CD4-positive, alpha-beta T cell (primary cell): Measurements from ENCODE around the gene TGFBR2. TPM values are rescaled to one million over a fixed set of nuclear protein-coding genes. Genes with fewer than 3 reads are reported as not detected.
A peak's percentile ranks its signal among the peaks of the same experiment; 100 is the strongest.

ENCODE experiments used
- ATAC-seq: fragments of 200-7000 bp; cut with Tn5 transposase; one replicate; pipeline ENCODE4 v1.10.0; 2022; ENCODE audit warnings: mild to moderate bottlenecking; ENCODE audit not compliant: poor library complexity
- CTCF ChIA-PET: fragments of 350-600 bp; sonication (Branson Sonifier 250); formaldehyde crosslinking; loops from one replicate; lab custom pipeline; 2021; ENCODE audit warnings: antibody characterized with exemption, inconsistent platforms; lab: Charles Lee
- POLR2A ChIA-PET: fragments of 350-600 bp; sonication (Branson Sonifier 250); formaldehyde crosslinking; loops from one replicate; lab custom pipeline; 2021; ENCODE audit warnings: antibody characterized with exemption, inconsistent platforms; lab: Charles Lee
- DNase-seq, 14 experiments: peaks; one replicate each; pipeline ENCODE4 v3.0.0-alpha.2; 2013 to 2020; ENCODE audit warnings: mixed read lengths in 2 of 14
- H3K27ac ChIP-seq, 2 donors: one replicate each; pipeline versions ENCODE4 v1.5.1 to v1.7.0; 2013; ENCODE audit warnings: low read length in 2 of 2, low read depth in 1 of 2, mild to moderate bottlenecking in 1 of 2
- H3K27me3 ChIP-seq, 2 experiments: 1 replicate in 1 of 2; 2 replicates in 1 of 2; pipeline versions ENCODE4 v1.6.1 to v1.7.0; 2013; ENCODE audit warnings: low read length in 2 of 2, control low read depth in 1 of 2, mild to moderate bottlenecking in 1 of 2, moderate library complexity in 1 of 2; ENCODE audit not compliant: insufficient read depth in 2 of 2, control insufficient read depth in 1 of 2
- H3K36me3 ChIP-seq: one replicate; pipeline ENCODE4 v1.6.1; 2013; ENCODE audit warnings: low read length, control low read depth; ENCODE audit not compliant: insufficient read depth
- H3K4me1 ChIP-seq: one replicate; pipeline ENCODE4 v1.6.1; 2013; ENCODE audit warnings: low read length, control low read depth; ENCODE audit not compliant: insufficient read depth
- H3K4me3 ChIP-seq: one replicate; pipeline ENCODE4 v1.5.1; 2013; ENCODE audit warnings: mild to moderate bottlenecking, low read length, moderate library complexity
- H3K9me3 ChIP-seq, 2 experiments: 1 replicate in 1 of 2; 2 replicates in 1 of 2; pipeline versions ENCODE4 v1.6.1 to v1.7.0; 2013; ENCODE audit warnings: low read length in 2 of 2, mild to moderate bottlenecking in 2 of 2, control low read depth in 1 of 2, moderate library complexity in 1 of 2; ENCODE audit not compliant: control insufficient read depth in 1 of 2, insufficient read depth in 1 of 2
- H3K27ac Mint-ChIP-seq: one replicate; pipeline ENCODE4 v1.8.0; 2020; ENCODE audit warnings: mixed read lengths
- H3K27me3 Mint-ChIP-seq: one replicate; pipeline ENCODE4 v1.8.0; 2021; ENCODE audit warnings: mixed read lengths
- H3K36me3 Mint-ChIP-seq: one replicate; pipeline ENCODE4 v1.8.0; 2021; ENCODE audit warnings: low read depth, mixed read lengths
- H3K4me1 Mint-ChIP-seq: one replicate; pipeline ENCODE4 v1.8.0; 2021; ENCODE audit warnings: low read depth, mixed read lengths
- H3K4me3 Mint-ChIP-seq: one replicate; pipeline ENCODE4 v1.8.0; 2020; ENCODE audit warnings: mild to moderate bottlenecking, mixed read lengths
- H3K9me3 Mint-ChIP-seq: one replicate; pipeline ENCODE4 v1.8.0; 2020; ENCODE audit warnings: mixed read lengths
- intact Hi-C, 2 experiments: fragments of 100-400 bp; cut with DNase I in 1 of 2; cut with micrococcal nuclease in 1 of 2; formaldehyde crosslinking; loops; one replicate each; pipeline versions ENCODE4 v1.15.1 to v1.9.0; 2023 to 2025; cut with DNase I, micrococcal nuclease
- total RNA-seq, 174 experiments: library from RNA in 2 of 174; stranded (reverse) in 2 of 174; gene quantifications; one replicate each; pipeline ENCODE4 v1.2.3 and lab custom pipeline; 2021 to 2026
- TF ChIP-seq, protein P1 (sequence below): fragments of 200-600 bp; IDR thresholded peaks from one replicate; pipeline ENCODE4 v1.8.0; 2022; ENCODE audit warnings: antibody characterized with exemption, mild to moderate bottlenecking

The TGFBR2 gene
- total RNA-seq, 2 experiments from 2014 or later: 203 to 205 TPM

DNA sequence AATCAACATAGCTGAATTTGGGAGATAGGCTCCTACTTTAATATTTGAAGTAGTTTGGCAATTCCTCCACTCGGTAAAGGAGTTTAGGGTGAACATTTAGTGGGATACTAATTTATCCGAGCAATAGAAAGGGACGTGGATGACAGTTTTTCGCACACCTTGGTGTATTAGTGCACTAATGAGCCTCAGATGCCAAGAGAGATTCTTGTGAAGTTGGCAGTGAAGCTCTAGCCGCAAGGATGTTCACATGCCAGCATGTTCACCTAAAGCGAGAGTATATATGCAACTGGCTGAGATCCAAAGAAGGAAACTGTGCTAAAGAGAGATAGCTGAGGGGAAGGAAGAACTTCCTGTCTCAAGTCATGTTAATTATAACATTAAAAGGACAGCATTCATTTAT, 58.5 kb downstream of the TGFBR2 start:
- ATAC-seq (peak; percentile 64), DNase-seq (peak in 5 of 14 experiments; percentile 28 to 82 (median 76))
- POLR2A ChIA-PET: interaction anchor here (0.7 to 7.1 kb wide), 21 partner anchors 8 to 310 kb away, joined by 3 to 107 read pairs (median 5); partner anchors contain the start of gene TGFBR2
- peak overlapping the region; percentile 96 for H3K27ac Mint-ChIP-seq
- Histone ChIP-seq H3K27ac (peak overlapping the region; percentile 50 to 73), H3K4me1 (peaks cover 69% of the 10 kb centered on the region), H3K36me3 (peaks cover 42% of the 10 kb centered on the region), H3K4me3 (peak overlapping the region; percentile 13), H3K9me3 (no peaks in the 10 kb centered on the region), H3K27me3 (no peaks in the 10 kb centered on the region)
- H3K4me1 Mint-ChIP-seq: peaks cover 93% of the 10 kb centered on the region
- no peaks in the 10 kb centered on the region for H3K27me3 Mint-ChIP-seq
- CTCF ChIA-PET: interaction anchor here (1.4 to 2.9 kb wide), 4 partner anchors 21 to 59 kb away, joined by 3 to 9 read pairs (median 4); partner anchors contain the start of gene TGFBR2
- intact Hi-C loops: loop anchor here in 1 of 2 experiments (1.0 kb wide), 1 partner anchor 10 kb away; no protein-coding TSS in a partner anchor
- H3K9me3 Mint-ChIP-seq: no peaks in the 10 kb centered on the region
- peaks cover 77% of the 10 kb centered on the region for H3K36me3 Mint-ChIP-seq
- peak overlapping the region; percentile 22 for H3K4me3 Mint-ChIP-seq
- TF ChIP-seq, protein P1, sequence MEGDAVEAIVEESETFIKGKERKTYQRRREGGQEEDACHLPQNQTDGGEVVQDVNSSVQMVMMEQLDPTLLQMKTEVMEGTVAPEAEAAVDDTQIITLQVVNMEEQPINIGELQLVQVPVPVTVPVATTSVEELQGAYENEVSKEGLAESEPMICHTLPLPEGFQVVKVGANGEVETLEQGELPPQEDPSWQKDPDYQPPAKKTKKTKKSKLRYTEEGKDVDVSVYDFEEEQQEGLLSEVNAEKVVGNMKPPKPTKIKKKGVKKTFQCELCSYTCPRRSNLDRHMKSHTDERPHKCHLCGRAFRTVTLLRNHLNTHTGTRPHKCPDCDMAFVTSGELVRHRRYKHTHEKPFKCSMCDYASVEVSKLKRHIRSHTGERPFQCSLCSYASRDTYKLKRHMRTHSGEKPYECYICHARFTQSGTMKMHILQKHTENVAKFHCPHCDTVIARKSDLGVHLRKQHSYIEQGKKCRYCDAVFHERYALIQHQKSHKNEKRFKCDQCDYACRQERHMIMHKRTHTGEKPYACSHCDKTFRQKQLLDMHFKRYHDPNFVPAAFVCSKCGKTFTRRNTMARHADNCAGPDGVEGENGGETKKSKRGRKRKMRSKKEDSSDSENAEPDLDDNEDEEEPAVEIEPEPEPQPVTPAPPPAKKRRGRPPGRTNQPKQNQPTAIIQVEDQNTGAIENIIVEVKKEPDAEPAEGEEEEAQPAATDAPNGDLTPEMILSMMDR: no peak

DNA sequence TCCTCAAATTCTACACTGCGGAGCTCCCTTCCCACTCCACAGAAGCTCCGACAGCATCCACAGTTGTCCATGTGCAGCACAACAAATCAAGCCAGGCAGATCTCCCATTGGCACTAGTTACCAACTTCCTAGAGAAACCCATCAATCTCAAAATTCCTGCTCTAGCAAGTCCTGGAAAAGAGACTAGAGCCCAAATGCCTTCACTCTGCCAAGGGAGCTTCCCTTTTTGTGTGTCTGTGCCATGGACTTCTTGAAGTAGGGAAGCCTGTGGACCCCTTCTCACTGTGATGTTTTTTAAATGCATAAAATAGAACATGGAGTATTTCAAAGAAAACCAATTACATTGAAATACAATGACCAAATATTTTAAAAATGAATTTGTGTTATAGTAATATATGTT, 59.1 kb downstream of the TGFBR2 start:
- peaks cover 67% of the 10 kb centered on the region for H3K4me1 ChIP-seq
- peak overlapping the region; percentile 22 for H3K4me3 Mint-ChIP-seq
- H3K36me3 ChIP-seq: peaks cover 43% of the 10 kb centered on the region
- no peak overlapping the region for H3K4me3 ChIP-seq
- intact Hi-C loops: no loop called here
- no peaks in the 10 kb centered on the region for H3K9me3 Mint-ChIP-seq
- CTCF ChIA-PET: interaction anchor here (1.1 to 2.9 kb wide), 4 partner anchors 22 to 59 kb away, joined by 3 to 9 read pairs (median 4); partner anchors contain the start of gene TGFBR2
- peaks cover 98% of the 10 kb centered on the region for H3K4me1 Mint-ChIP-seq
- H3K27me3 Mint-ChIP-seq: no peaks in the 10 kb centered on the region
- peak overlapping the region; percentile 96 for H3K27ac Mint-ChIP-seq
- no peak for ATAC-seq
- POLR2A ChIA-PET: interaction anchor here (0.7 to 7.1 kb wide), 22 partner anchors 8 to 311 kb away, joined by 3 to 107 read pairs (median 8); partner anchors contain the start of gene TGFBR2
- no peaks in the 10 kb centered on the region for H3K27me3 ChIP-seq
- TF ChIP-seq, protein P1: no peak
- no peaks in the 10 kb centered on the region for H3K9me3 ChIP-seq
- H3K27ac ChIP-seq: peak overlapping the region; percentile 50 to 73
- H3K36me3 Mint-ChIP-seq: peaks cover 82% of the 10 kb centered on the region
- DNase-seq: no peak

DNA sequence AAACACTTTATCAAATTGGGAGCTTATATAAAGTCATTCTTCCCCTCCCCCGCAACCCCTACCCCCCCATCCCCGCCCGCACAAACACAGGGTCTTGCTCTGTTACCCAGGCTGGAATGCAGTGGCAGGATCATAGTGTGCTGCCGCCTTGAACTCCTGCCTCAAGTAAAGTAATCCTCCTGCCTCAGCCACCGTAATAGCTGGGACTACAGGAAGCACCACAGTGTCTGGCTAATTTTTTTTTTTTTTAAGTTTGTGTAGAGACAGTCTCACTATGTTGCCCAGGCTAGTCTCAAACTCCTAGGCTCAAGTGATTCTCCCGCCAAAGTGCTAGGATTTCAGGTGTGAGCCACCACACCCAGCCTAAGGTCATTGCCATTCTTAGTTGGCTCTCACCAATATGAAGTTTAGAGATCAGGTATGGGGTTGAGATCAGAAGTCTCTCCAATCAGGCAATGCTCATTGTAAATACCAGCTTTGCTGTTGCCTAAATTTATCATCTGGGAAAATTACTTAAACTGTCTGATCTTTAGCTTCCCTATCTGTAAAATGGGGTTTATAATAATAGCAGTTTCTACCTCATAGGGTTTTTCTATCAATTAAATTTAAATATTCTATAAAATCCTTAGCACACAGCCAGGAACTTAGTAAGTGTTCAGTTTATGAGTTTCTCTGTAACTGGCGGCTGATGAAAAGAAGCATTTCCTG, 60.3 kb downstream of the TGFBR2 start:
- TF ChIP-seq, protein P1: no peak
- Histone ChIP-seq H3K27me3 (no peaks in the 10 kb centered on the region), H3K4me3 (no peak overlapping the region), H3K9me3 (no peaks in the 10 kb centered on the region), H3K36me3 (peaks cover 45% of the 10 kb centered on the region), H3K4me1 (peaks cover 59% of the 10 kb centered on the region), H3K27ac (peak overlapping the region; percentile 46 to 71)
- Mint-ChIP-seq H3K27ac (peak overlapping the region; percentile 86), H3K4me3 (peak overlapping the region; percentile 66), H3K27me3 (no peaks in the 10 kb centered on the region), H3K9me3 (no peaks in the 10 kb centered on the region), H3K36me3 (peaks cover 82% of the 10 kb centered on the region), H3K4me1 (peaks cover 98% of the 10 kb centered on the region)
- ChIA-PET POLR2A (interaction anchor here (0.8 to 7.1 kb wide), 20 partner anchors 10 to 63 kb away, joined by 3 to 107 read pairs (median 7); partner anchors contain the start of gene TGFBR2), CTCF (interaction anchor here (1.1 to 1.7 kb wide), 3 partner anchors 9 to 53 kb away, joined by 3 to 6 read pairs (median 3); no protein-coding TSS in a partner anchor)
- DNase-seq (peak in 1 of 14 experiments; percentile 41), ATAC-seq (no peak)
- intact Hi-C loops: loop anchor here in 1 of 2 experiments (1.0 to 2.0 kb wide), 2 partner anchors 8 to 36 kb away; no protein-coding TSS in a partner anchor
